ENCODE measurements around the gene PRPSAP1.

DNA sequence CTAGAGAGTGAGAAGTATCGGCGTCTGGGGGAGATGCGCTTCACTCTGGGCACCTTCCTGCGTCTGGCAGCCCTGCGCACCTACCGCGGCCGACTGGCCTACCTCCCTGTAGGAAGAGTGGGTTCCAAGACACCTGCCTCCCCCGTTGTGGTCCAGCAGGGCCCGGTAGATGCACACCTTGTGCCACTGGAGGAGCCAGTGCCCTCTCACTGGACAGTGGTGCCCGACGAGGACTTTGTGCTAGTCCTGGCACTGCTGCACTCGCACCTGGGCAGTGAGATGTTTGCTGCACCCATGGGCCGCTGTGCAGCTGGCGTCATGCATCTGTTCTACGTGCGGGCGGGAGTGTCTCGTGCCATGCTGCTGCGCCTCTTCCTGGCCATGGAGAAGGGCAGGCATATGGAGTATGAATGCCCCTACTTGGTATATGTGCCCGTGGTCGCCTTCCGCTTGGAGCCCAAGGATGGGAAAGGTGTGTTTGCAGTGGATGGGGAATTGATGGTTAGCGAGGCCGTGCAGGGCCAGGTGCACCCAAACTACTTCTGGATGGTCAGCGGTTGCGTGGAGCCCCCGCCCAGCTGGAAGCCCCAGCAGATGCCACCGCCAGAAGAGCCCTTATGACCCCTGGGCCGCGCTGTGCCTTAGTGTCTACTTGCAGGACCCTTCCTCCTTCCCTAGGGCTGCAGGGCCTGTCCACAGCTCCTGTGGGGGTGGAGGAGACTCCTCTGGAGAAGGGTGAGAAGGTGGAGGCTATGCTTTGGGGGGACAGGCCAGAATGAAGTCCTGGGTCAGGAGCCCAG lies 33.5 kb upstream of the PRPSAP1 start:
- TF ChIP-seq, protein P1, sequence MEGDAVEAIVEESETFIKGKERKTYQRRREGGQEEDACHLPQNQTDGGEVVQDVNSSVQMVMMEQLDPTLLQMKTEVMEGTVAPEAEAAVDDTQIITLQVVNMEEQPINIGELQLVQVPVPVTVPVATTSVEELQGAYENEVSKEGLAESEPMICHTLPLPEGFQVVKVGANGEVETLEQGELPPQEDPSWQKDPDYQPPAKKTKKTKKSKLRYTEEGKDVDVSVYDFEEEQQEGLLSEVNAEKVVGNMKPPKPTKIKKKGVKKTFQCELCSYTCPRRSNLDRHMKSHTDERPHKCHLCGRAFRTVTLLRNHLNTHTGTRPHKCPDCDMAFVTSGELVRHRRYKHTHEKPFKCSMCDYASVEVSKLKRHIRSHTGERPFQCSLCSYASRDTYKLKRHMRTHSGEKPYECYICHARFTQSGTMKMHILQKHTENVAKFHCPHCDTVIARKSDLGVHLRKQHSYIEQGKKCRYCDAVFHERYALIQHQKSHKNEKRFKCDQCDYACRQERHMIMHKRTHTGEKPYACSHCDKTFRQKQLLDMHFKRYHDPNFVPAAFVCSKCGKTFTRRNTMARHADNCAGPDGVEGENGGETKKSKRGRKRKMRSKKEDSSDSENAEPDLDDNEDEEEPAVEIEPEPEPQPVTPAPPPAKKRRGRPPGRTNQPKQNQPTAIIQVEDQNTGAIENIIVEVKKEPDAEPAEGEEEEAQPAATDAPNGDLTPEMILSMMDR (IDR thresholded peaks at IDR 0.05), result no peak
- no peak for TF ChIP-seq POLR2A (IDR thresholded peaks at IDR 0.05)
